GM10248 (cell line): ENCODE measurements around the gene RASSF3.
"Not testable (repeated sequence)": the region's sequence is repeated elsewhere in the genome, so short reads cannot be mapped to it uniquely, and the experiment has no call there.

Experiments
- CTCF ChIA-PET: fragments of 300-600 bp; sonication (Branson Sonifier 250); formaldehyde crosslinking; extraction: SDS; loops from one replicate; lab custom pipeline; 2021; ENCODE audit warnings: antibody characterized with exemption; lab: Yijun Ruan, JAX
- POLR2A ChIA-PET: fragments of 350-650 bp; sonication (Branson Sonifier 250); formaldehyde crosslinking; extraction: SDS; loops from one replicate; lab custom pipeline; 2020; ENCODE audit warnings: antibody characterized with exemption; lab: Yijun Ruan, JAX
- DNase-seq: peaks from one replicate; pipeline ENCODE4 v3.0.0; 2012; ENCODE audit errors: extremely low spot score
- CTCF ChIP-seq: IDR thresholded peaks from 2 replicates; pipeline ENCODE4 v1.5.1; 2012; ENCODE audit warnings: mild to moderate bottlenecking, low read depth; ENCODE audit errors: extremely low read depth, missing control alignments, control extremely low read depth

RASSF3 gene

GRCh38 chr12:64685605-64686004, 75.3 kb downstream of the RASSF3 start:
- ChIA-PET POLR2A (no interaction called here), CTCF (interaction anchor here (2.8 to 5.4 kb wide), 2 partner anchors 12 to 136 kb away, joined by 10 to 23 read pairs; no protein-coding TSS in a partner anchor)
- DNase-seq: no peak
- TF ChIP-seq CTCF: no peak

- ChIA-PET CTCF (interaction anchor here (2.4 to 3.1 kb wide), 2 partner anchors 10 to 11 kb away, joined by 6 to 22 read pairs; no protein-coding TSS in a partner anchor), POLR2A (interaction anchor here (1.1 kb wide), 1 partner anchor 18 kb away, joined by 5 read pairs; no protein-coding TSS in a partner anchor)
- DNase-seq: no peak
- no peak for TF ChIP-seq CTCF
Measured at GRCh38 chr12:64687816-64688215, 77.5 kb downstream of the RASSF3 start.

- ChIA-PET POLR2A (interaction anchor here (1.1 kb wide), 1 partner anchor 18 kb away, joined by 5 read pairs; no protein-coding TSS in a partner anchor), CTCF (interaction anchor here (2.4 to 3.1 kb wide), 2 partner anchors 9 to 12 kb away, joined by 6 to 22 read pairs; no protein-coding TSS in a partner anchor)
- no peak for DNase-seq
- TF ChIP-seq CTCF: no peak
Measured at GRCh38 chr12:64688219-64688618, 77.9 kb downstream of the RASSF3 start.

GRCh38 chr12:64688715-64689114, 78.4 kb downstream of the RASSF3 start:
- no peak for TF ChIP-seq CTCF
- ChIA-PET CTCF (interaction anchor here (1.0 to 3.1 kb wide), 6 partner anchors 9 to 139 kb away, joined by 3 to 22 read pairs (median 8); no protein-coding TSS in a partner anchor), POLR2A (interaction anchor here (0.5 kb wide), 1 partner anchor 19 kb away, joined by 12 read pairs; no protein-coding TSS in a partner anchor)
- DNase-seq: no peak

GRCh38 chr12:64690236-64690635, 79.9 kb downstream of the RASSF3 start:
- DNase-seq, POLR2A ChIA-PET: not testable (repeated sequence)
- CTCF ChIA-PET: interaction anchor here (1.1 to 3.1 kb wide), 9 partner anchors 7 to 141 kb away, joined by 3 to 22 read pairs (median 3); no protein-coding TSS in a partner anchor

GRCh38 chr12:64691227-64691794, 81.0 kb downstream of the RASSF3 start:
- ChIA-PET POLR2A (no interaction called here), CTCF (interaction anchor here (1.0 to 2.3 kb wide), 7 partner anchors 10 to 142 kb away, joined by 3 to 10 read pairs (median 3); no protein-coding TSS in a partner anchor)
- DNase-seq: no peak
- TF ChIP-seq CTCF: no peak
